Mesodermal cell (in vitro differentiated cells): ENCODE data around the gene ATG3.
"Not testable (repeated sequence)": the region's sequence is repeated elsewhere in the genome, so short reads cannot be mapped to it uniquely, and the experiment has no call there.

Experiments used
- H3K27ac ChIP-seq: 2 replicates; pipeline ENCODE4 v1.7.0; 2013; ENCODE audit warnings: mild to moderate bottlenecking, low read depth, low read length, moderate library complexity; ENCODE audit not compliant: severe bottlenecking
- H3K36me3 ChIP-seq: 2 replicates; pipeline ENCODE4 v1.7.1; 2013; ENCODE audit warnings: mild to moderate bottlenecking, low read length, moderate library complexity; ENCODE audit not compliant: control insufficient read depth, insufficient read depth
- H3K4me1 ChIP-seq: one replicate; pipeline ENCODE4 v1.7.1; 2013; ENCODE audit warnings: mild to moderate bottlenecking, low read length; ENCODE audit not compliant: insufficient read depth, control insufficient read depth, poor library complexity, severe bottlenecking
- H3K4me3 ChIP-seq: 2 replicates; pipeline ENCODE4 v1.7.0; 2013; ENCODE audit warnings: low read length, control low read depth, mild to moderate bottlenecking; ENCODE audit not compliant: insufficient read depth, poor library complexity, severe bottlenecking; ENCODE audit errors: extremely low read depth
- H3K9me3 ChIP-seq: 2 replicates; pipeline ENCODE4 v1.7.1; 2013; ENCODE audit warnings: mild to moderate bottlenecking, low read length, moderate library complexity; ENCODE audit not compliant: control insufficient read depth
- WGBS, 2 experiments: methylation state at CpG; one replicate each; pipeline ENCODE4 v1.1.5; 2013; ENCODE audit warnings: missing lambda C conversion rate in 2 of 2; ENCODE audit not compliant: insufficient coverage in 2 of 2; 5-methylcytosine and 5-hydroxymethylcytosine counted together

ATG3 gene

GRCh38 chr3:112498914-112499711, 62.6 kb downstream of the ATG3 start, which contains the start of gene BTLA:
Gene BTLA, minus strand, starts transcription at chr3:112499472. Its CDS starts 114 bp downstream, at chr3:112499358.
- no peaks in the 10 kb centered on the region for H3K4me1 ChIP-seq
- no peaks in the 10 kb centered on the region for H3K36me3 ChIP-seq
- no peak within 1 kb of the TSS for H3K4me3 ChIP-seq
- WGBS, 2 experiments, result 95 to 96% methylated on average over 6 to 8 of the region's 12 CpGs
- H3K9me3 ChIP-seq, result no peaks in the 10 kb centered on the region
- H3K27ac ChIP-seq, result no peak within 1 kb of the TSS

- no peaks in the 10 kb centered on the region for H3K36me3 ChIP-seq
- H3K9me3 ChIP-seq, result no peaks in the 10 kb centered on the region
- H3K4me3 ChIP-seq, result no peak overlapping the region
- H3K27ac ChIP-seq, result no peak overlapping the region
- WGBS, 2 experiments, result 81 to 86% methylated on average over 4 to 10 of the region's 11 CpGs
- H3K4me1 ChIP-seq, result no peaks in the 10 kb centered on the region
Measured at GRCh38 chr3:112497897-112498548, 63.7 kb downstream of the ATG3 start.

- H3K4me3 ChIP-seq, result no peak overlapping the region
- no peaks in the 10 kb centered on the region for H3K36me3 ChIP-seq
- no peaks in the 10 kb centered on the region for H3K4me1 ChIP-seq
- H3K9me3 ChIP-seq, result no peaks in the 10 kb centered on the region
- WGBS, 2 experiments, result 80 to 100% methylated on average over 1 of the region's 5 CpGs
- H3K27ac ChIP-seq, result no peak overlapping the region
Measured at GRCh38 chr3:112496366-112497067, 65.2 kb downstream of the ATG3 start.

DNA sequence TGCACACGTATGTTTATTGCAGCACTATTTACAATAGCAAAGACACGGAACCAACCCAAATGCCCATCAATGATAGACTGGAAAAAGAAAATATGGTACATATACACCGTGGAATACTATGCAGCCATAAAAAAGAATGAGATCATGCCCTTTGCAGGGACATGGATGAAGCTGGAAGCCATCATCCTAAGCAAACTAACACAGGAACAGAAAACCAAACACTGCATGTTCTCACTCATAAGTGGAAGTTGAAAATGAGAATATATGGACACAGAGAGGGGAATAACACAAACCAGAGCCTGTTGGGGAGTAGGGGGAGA, 67.4 kb downstream of the ATG3 start:
- not testable (repeated sequence) for H3K9me3 ChIP-seq, H3K4me3 ChIP-seq, H3K4me1 ChIP-seq, H3K36me3 ChIP-seq, H3K27ac ChIP-seq
- no CpG with 5 or more reads among the region's 3 CpGs for WGBS, 2 experiments

- no peak overlapping the region for H3K4me3 ChIP-seq
- no peaks in the 10 kb centered on the region for H3K9me3 ChIP-seq
- no peaks in the 10 kb centered on the region for H3K36me3 ChIP-seq
- no peak overlapping the region for H3K27ac ChIP-seq
- no CpG with 5 or more reads among the region's 1 CpG for WGBS, 2 experiments
- no peaks in the 10 kb centered on the region for H3K4me1 ChIP-seq
Measured at GRCh38 chr3:112492124-112492523, 69.6 kb downstream of the ATG3 start.

- no peaks in the 10 kb centered on the region for H3K36me3 ChIP-seq
- no peaks in the 10 kb centered on the region for H3K9me3 ChIP-seq
- no peaks in the 10 kb centered on the region for H3K4me1 ChIP-seq
- H3K27ac ChIP-seq, result no peak overlapping the region
- H3K4me3 ChIP-seq, result no peak overlapping the region
Measured at GRCh38 chr3:112491373-112491772, 70.4 kb downstream of the ATG3 start.

DNA sequence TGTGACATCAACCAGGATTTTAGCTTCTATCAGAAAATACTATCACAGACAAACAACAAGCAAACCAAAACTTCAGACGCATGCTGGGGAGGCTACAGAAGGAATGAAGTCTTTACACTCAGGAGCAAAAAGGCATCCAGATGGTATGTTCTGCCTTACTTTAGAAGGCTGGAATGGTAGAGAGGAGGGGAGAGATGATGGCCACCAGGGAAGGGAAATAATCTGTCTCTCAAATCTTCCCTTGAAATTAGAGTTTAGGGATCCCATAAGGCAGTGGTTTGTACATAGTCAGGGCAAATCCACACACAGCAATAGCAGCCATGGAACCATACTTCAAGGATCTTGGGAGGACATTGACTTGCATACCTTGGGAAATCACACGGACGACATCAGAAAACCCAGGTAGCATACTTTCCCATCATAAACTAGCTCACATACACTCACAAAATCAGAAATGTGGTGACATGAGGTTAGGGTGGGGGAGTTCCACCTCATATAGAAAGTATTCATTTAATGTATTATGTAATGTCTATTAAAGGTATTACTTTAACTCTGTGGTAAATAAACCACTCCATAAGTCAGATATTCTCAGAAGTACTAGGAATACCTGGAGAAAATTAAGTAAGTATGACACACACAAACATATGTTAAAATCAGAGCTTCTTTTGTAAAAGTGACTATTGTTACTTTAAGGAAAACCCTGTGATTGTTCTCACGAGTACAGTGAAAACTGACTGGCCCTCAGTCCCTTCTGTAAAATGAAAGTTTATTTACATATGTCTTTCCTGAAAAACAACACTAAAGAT, 71.9 kb downstream of the ATG3 start:
- Histone ChIP-seq H3K36me3 (no peaks in the 10 kb centered on the region), H3K4me3 (no peak overlapping the region)

GRCh38 chr3:112486811-112487505, 74.8 kb downstream of the ATG3 start:
- no peaks in the 10 kb centered on the region for H3K9me3 ChIP-seq
- no peak overlapping the region for H3K4me3 ChIP-seq
- 94 to 96% methylated on average over 3 to 7 of the region's 7 CpGs for WGBS, 2 experiments
- H3K4me1 ChIP-seq, result no peaks in the 10 kb centered on the region
- no peak overlapping the region for H3K27ac ChIP-seq
- no peaks in the 10 kb centered on the region for H3K36me3 ChIP-seq

More for the DNA sequence above, 71.9 kb downstream of the ATG3 start:
- no peak overlapping the region for H3K27ac ChIP-seq
- no peaks in the 10 kb centered on the region for H3K9me3 ChIP-seq
- WGBS, 2 experiments, result no CpG with 5 or more reads among the region's 4 CpGs
- no peaks in the 10 kb centered on the region for H3K4me1 ChIP-seq

DNA sequence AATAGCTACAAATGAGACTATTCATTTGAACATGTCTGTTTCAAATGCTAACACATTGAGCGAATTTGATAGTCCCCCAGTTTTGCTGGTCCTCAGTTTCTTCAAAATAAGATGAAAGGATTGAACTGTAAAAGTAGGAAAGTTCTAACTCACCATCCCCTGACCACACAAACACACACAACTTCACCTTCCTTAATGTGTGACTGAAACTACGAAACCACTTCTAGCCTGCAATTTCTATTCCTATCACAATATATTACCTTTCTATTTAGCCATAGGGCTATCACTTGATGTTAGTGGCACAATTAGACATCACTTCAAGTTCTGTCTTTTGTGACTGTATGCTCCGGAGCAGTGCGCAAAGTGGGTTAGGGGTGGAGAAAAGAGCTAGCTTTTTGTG, 77.4 kb downstream of the ATG3 start:
- H3K36me3 ChIP-seq, result no peaks in the 10 kb centered on the region
- H3K9me3 ChIP-seq, result no peaks in the 10 kb centered on the region
- no peaks in the 10 kb centered on the region for H3K4me1 ChIP-seq
- no peak overlapping the region for H3K27ac ChIP-seq
- H3K4me3 ChIP-seq, result no peak overlapping the region
- WGBS, 2 experiments, result 88 to 100% methylated on average over 1 to 3 of the region's 4 CpGs

DNA sequence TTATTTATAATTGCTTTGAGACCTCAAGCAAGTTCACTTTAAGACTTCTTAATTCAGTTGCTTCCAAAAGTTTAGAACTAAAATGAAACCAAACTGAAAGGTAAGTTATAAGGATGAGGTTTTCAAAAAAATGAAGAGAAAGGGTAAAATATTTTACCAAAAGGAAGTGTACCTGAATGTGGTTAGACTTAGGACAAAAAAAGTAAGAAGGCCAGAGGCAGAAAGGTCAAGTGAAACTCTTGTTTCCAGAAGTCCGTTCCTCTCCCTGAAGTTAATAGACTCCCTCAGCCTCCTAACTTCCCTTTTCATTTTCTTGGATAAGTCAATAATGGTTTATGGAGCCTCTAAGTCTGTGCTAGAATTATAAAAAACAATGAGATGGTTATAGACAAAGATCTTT, 79.1 kb downstream of the ATG3 start:
- no peaks in the 10 kb centered on the region for H3K4me1 ChIP-seq
- no peaks in the 10 kb centered on the region for H3K36me3 ChIP-seq
- no peaks in the 10 kb centered on the region for H3K9me3 ChIP-seq
- H3K27ac ChIP-seq, result no peak overlapping the region
- H3K4me3 ChIP-seq, result no peak overlapping the region
- 100% methylated on average over 1 of the region's 1 CpG; no CpG with 5 or more reads in 1 of the 2 experiments for WGBS, 2 experiments
